GM18499 (cell line): Measurements from ENCODE around the gene GMEB2.

Experiments
- ATAC-seq: cut with Tn5 transposase; IDR thresholded peaks from one replicate; pipeline ENCODE4 v1.9.1; 2021; ENCODE audit warnings: moderate number of reproducible peaks; ENCODE audit not compliant: insufficient read depth, unreplicated experiment

GMEB2 gene

GRCh38 chr20:63591786-63592355, 35.0 kb downstream of the GMEB2 start:
- no peak for ATAC-seq

GRCh38 chr20:63591147-63591533, 35.8 kb downstream of the GMEB2 start:
- ATAC-seq: no peak

GRCh38 chr20:63590218-63591146, 36.4 kb downstream of the GMEB2 start:
- no peak for ATAC-seq

GRCh38 chr20:63589261-63590217, 37.4 kb downstream of the GMEB2 start:
- no peak for ATAC-seq

GRCh38 chr20:63588641-63589041, 38.3 kb downstream of the GMEB2 start:
- no peak for ATAC-seq

- no peak for ATAC-seq
Observed at GRCh38 chr20:63587776-63588591, 38.9 kb downstream of the GMEB2 start.

- no peak for ATAC-seq
Observed at GRCh38 chr20:63587256-63587655, 39.6 kb downstream of the GMEB2 start.

- no peak for ATAC-seq
Observed at GRCh38 chr20:63586797-63587196, 40.1 kb downstream of the GMEB2 start.

GRCh38 chr20:63585616-63586565, 41.0 kb downstream of the GMEB2 start:
- no peak for ATAC-seq

GRCh38 chr20:63582382-63583063, 44.4 kb downstream of the GMEB2 start:
- ATAC-seq: no peak

GRCh38 chr20:63580796-63581461, 46.0 kb downstream of the GMEB2 start:
- no peak for ATAC-seq

- no peak for ATAC-seq
Observed at GRCh38 chr20:63579017-63579694, 47.7 kb downstream of the GMEB2 start.

GRCh38 chr20:63578224-63579016, 48.5 kb downstream of the GMEB2 start:
- ATAC-seq: no peak

GRCh38 chr20:63577317-63577894, 49.5 kb downstream of the GMEB2 start:
- ATAC-seq: no peak

GRCh38 chr20:63576311-63576710, 50.6 kb downstream of the GMEB2 start:
- ATAC-seq: no peak
